GM13976 (cell line): ENCODE results near the gene HSD17B2.

Experiments used
- DNase-seq: peaks from one replicate; pipeline ENCODE4 v3.0.0; 2012; ENCODE audit warnings: low spot score
- in situ Hi-C: fragments of 300-500 bp; cut with MboI; formaldehyde crosslinking; loops from one replicate; pipeline ENCODE4 v1.12.0; 2022; ENCODE audit warnings: low sequenced_read_pairs, mixed read lengths, inconsistent platforms; ENCODE audit not compliant: unreplicated experiment
- TF ChIP-seq, protein P1 (sequence below): IDR thresholded peaks from 2 replicates; pipeline ENCODE4 v1.5.1; 2012; ENCODE audit warnings: borderline replicate concordance, mild to moderate bottlenecking; ENCODE audit not compliant: insufficient read depth; ENCODE audit errors: extremely low read depth, missing control alignments, control extremely low read depth

The HSD17B2 gene

GRCh38 chr16:82034981-82035612, at the start of gene HSD17B2:
TSS of gene HSD17B2 (plus strand) at chr16:82035253. CDS start at chr16:82035425, 172 bp downstream.
- no peak for DNase-seq
- TF ChIP-seq, protein P1, sequence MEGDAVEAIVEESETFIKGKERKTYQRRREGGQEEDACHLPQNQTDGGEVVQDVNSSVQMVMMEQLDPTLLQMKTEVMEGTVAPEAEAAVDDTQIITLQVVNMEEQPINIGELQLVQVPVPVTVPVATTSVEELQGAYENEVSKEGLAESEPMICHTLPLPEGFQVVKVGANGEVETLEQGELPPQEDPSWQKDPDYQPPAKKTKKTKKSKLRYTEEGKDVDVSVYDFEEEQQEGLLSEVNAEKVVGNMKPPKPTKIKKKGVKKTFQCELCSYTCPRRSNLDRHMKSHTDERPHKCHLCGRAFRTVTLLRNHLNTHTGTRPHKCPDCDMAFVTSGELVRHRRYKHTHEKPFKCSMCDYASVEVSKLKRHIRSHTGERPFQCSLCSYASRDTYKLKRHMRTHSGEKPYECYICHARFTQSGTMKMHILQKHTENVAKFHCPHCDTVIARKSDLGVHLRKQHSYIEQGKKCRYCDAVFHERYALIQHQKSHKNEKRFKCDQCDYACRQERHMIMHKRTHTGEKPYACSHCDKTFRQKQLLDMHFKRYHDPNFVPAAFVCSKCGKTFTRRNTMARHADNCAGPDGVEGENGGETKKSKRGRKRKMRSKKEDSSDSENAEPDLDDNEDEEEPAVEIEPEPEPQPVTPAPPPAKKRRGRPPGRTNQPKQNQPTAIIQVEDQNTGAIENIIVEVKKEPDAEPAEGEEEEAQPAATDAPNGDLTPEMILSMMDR: no peak
- in situ Hi-C loops: no loop called here

DNA sequence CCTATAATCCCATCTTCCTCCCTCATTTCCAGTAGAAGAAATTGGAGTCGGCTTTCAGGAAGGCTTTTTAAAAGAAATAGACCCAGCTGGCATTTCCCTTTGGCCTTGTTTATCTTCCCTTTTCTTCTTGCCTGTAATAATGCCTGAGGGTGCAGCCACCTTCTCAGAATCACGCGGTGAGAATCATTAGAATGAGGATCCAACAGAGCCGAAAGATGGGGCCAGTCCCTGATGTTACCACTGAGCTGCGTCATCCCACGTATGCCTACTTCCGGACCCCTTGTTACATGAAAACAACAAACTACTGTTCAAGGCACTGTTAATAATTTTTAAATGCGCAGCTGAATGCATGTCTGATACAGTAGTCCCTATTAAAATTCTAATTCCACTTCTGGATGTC, 47.9 kb upstream of the HSD17B2 start:
- in situ Hi-C loops: no loop called here
- TF ChIP-seq, protein P1: no peak
- DNase-seq: no peak

DNA sequence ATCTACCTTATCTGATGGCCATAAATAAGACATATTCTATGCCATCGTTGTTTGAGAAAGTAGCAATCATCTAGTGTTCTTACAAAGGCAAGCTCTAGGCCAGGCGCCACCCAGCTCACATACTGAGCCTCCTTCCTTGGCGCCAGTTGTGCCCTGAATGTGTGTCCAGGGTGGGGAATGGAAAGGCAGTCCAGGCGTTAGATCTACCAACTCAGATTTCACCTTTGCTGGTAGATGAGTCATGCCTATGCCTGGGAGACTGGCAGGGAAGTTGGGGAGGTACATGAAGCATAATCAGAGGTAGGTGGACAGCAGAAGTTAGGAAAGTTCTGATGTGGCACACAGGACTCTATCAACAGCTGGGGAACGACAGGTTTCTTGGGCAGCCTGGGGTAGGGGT, 47.3 kb upstream of the HSD17B2 start:
- DNase-seq: no peak
- TF ChIP-seq, protein P1: no peak
- in situ Hi-C loops: no loop called here

GRCh38 chr16:81992859-81993258, 42.2 kb upstream of the HSD17B2 start:
- no peak for DNase-seq
- TF ChIP-seq, protein P1: no peak
- in situ Hi-C loops: no loop called here

DNA sequence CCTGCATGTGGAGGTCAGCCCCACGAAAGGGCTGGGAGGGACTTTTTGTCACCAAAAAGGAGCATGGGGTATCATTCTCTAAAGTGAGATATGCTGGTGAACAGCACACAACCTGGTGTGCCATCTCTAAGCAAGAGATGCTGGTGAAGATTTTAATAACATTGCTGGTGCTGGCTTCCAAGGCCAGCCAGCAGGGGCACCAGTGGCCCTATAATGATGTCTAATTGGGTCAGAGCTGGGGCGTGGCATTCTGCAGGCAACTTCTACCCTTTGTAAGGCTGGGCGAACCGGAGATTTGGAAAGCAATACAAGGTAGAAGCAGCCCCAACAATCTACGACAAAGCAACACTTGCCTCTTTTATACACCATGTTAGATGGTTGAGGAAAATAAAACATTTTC, 40.6 kb upstream of the HSD17B2 start:
- in situ Hi-C loops: no loop called here
- TF ChIP-seq, protein P1: no peak
- no peak for DNase-seq

DNA sequence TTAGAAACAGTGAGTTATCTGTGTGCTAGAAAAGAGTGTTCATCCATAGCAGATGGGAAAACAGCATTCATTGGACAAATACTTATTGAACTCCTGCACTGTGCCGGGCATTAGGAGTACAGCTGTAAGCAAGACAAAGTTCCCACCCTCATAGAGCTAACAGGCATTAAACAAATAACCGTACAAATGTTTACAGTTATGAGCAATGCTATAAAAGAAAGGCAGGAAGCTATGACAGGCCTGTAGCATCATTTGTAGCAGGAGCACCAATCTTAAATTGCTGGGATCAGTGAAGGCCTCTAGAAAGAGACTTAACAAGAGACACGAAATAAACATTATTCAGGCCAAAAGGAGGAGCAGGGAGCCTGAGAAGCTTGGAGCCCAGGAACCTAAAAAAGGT, 39.4 kb upstream of the HSD17B2 start:
- in situ Hi-C loops: no loop called here
- TF ChIP-seq, protein P1: no peak
- no peak for DNase-seq
